IMR-90 (cell line): Measurements from ENCODE around the gene PLXNC1.

Experiments used
- BHLHE40 ChIP-seq: fragments of 150-350 bp; IDR thresholded peaks from 2 replicates; pipeline ENCODE4 v1.6.1; 2016; ENCODE audit warnings: mild to moderate bottlenecking, low read depth, low read length
- CTCF ChIP-seq: conservative IDR thresholded peaks from 2 replicates; pipeline ENCODE4 v1.5.1; 2012; ENCODE audit warnings: mild to moderate bottlenecking, low read depth, low read length, improper control_type of control experiment
- MAZ ChIP-seq: IDR thresholded peaks from 2 replicates; pipeline ENCODE4 v1.6.1; 2012; ENCODE audit warnings: low read depth, mild to moderate bottlenecking, low read length, improper control_type of control experiment, moderate library complexity, borderline replicate concordance
- MXI1 ChIP-seq: IDR thresholded peaks from 2 replicates; pipeline ENCODE4 v1.6.1; 2012; ENCODE audit warnings: low read depth, mild to moderate bottlenecking, low read length, moderate library complexity, borderline replicate concordance
- POLR2A ChIP-seq: IDR thresholded peaks from 2 replicates; pipeline ENCODE4 v1.6.1; 2012; ENCODE audit warnings: mild to moderate bottlenecking, low read depth, low read length
- RAD21 ChIP-seq: IDR thresholded peaks from 2 replicates; pipeline ENCODE4 v1.6.1; 2012; ENCODE audit warnings: low read length, improper control_type of control experiment
- RCOR1 ChIP-seq: IDR thresholded peaks from 2 replicates; pipeline ENCODE4 v1.6.1; 2012; ENCODE audit warnings: mild to moderate bottlenecking, low read length, improper control_type of control experiment; ENCODE audit not compliant: insufficient replicate concordance
- USF2 ChIP-seq: fragments of 150-350 bp; IDR thresholded peaks from 2 replicates; pipeline ENCODE4 v1.6.1; 2017; ENCODE audit warnings: mild to moderate bottlenecking, antibody characterized with exemption, low read length, low read depth

GRCh38 chr12:94287245-94287628, 138.9 kb downstream of the PLXNC1 start:
- TF ChIP-seq USF2 (no peak), CTCF (no peak), MAZ (no peak), POLR2A (no peak), RCOR1 (no peak), MXI1 (no peak), BHLHE40 (no peak), RAD21 (no peak)
